ENCODE results near the gene NUDT16. TPM values are rescaled to one million over a fixed set of nuclear protein-coding genes. Genes with fewer than 3 reads are reported as not detected.

NUDT16 gene
- total RNA-seq, 4 donors from 2014 or later: 10.4 to 19.7 (median 12.5) TPM

DNA sequence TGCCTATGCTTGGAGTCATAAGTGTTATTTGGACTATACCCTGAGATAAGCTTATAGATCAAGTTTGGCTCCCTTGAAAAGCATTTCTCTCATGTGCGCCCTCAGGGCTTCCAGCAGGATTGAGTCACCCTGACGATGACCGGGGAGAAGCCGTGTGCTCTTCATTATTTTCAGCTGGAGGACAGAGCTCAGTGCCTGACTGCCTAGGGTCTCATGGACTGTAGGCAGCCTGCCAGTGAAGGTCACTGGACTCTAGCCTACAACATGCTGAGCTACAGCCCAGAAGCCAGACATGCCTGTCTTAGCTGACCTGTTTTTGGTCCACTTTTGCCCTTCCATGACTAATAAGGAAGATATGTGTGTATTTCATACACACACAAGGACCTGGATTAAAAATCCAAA is 31.6 kb upstream of the NUDT16 start:
- 41 to 51% methylated on average over 4 of the region's 4 CpGs for WGBS, 2 donors
- intact Hi-C loops (cut with DNase I; ENCODE audit: low total_unique reads): no loop called here
- TF ChIP-seq POLR2A (IDR thresholded peaks at IDR 0.05) (no peak), CTCF (IDR thresholded peaks at IDR 0.05) (no peak)

DNA sequence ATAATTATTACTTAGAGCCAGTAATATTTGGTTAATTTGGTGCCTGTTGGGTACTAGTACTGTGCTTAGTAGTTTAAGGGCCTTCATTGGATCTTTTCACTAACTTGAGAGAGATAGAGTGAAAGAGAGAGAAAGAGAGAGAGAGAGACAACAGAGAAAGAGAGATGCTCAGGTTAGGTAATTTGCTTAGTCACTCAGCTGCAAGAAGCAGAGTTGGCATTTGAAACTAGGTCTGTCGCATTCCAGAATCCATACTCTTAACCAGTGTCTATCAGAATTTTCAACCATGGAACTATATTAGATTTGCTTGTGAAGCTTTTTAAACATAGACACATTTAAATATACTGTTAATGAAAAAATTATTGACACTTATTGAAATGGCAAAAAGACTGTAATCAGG is 31.1 kb upstream of the NUDT16 start:
- DNase-seq (ENCODE audit: low spot score in 2 of 2): no peak
- 62 to 92% methylated on average over 1 of the region's 1 CpG for WGBS, 2 donors
- intact Hi-C loops (cut with DNase I; ENCODE audit: low total_unique reads): no loop called here
- TF ChIP-seq POLR2A (IDR thresholded peaks at IDR 0.05) (no peak), CTCF (IDR thresholded peaks at IDR 0.05) (no peak)
- no peak overlapping the region for H3K4me3 ChIP-seq (ENCODE audit: low read depth, poor library complexity, severe bottlenecking)

More for the DNA sequence above, 31.6 kb upstream of the NUDT16 start:
- H3K4me3 ChIP-seq (ENCODE audit: low read depth, poor library complexity, severe bottlenecking): no peak overlapping the region
- no peak for DNase-seq (ENCODE audit: low spot score in 2 of 2)

GRCh38 chr3:131353016-131353877 is 28.3 kb upstream of the NUDT16 start:
- TF ChIP-seq CTCF (IDR thresholded peaks at IDR 0.05): no peak
- no peak for TF ChIP-seq POLR2A (IDR thresholded peaks at IDR 0.05)
- H3K4me3 ChIP-seq (ENCODE audit: low read depth, poor library complexity, severe bottlenecking): no peak overlapping the region
- intact Hi-C loops (cut with DNase I; ENCODE audit: low total_unique reads): no loop called here
- DNase-seq (ENCODE audit: low spot score in 2 of 2): no peak
- 80 to 82% methylated on average over 2 of the region's 2 CpGs for WGBS, 2 donors

- intact Hi-C loops (cut with DNase I; ENCODE audit: low total_unique reads): no loop called here
- H3K4me3 ChIP-seq (ENCODE audit: low read depth, poor library complexity, severe bottlenecking): no peak overlapping the region
- no peak for TF ChIP-seq POLR2A (IDR thresholded peaks at IDR 0.05)
- TF ChIP-seq CTCF (IDR thresholded peaks at IDR 0.05): no peak
- no peak for DNase-seq (ENCODE audit: low spot score in 2 of 2)
- 66 to 70% methylated on average over 2 of the region's 2 CpGs for WGBS, 2 donors
Measured at GRCh38 chr3:131353986-131354385, 27.6 kb upstream of the NUDT16 start.

DNA sequence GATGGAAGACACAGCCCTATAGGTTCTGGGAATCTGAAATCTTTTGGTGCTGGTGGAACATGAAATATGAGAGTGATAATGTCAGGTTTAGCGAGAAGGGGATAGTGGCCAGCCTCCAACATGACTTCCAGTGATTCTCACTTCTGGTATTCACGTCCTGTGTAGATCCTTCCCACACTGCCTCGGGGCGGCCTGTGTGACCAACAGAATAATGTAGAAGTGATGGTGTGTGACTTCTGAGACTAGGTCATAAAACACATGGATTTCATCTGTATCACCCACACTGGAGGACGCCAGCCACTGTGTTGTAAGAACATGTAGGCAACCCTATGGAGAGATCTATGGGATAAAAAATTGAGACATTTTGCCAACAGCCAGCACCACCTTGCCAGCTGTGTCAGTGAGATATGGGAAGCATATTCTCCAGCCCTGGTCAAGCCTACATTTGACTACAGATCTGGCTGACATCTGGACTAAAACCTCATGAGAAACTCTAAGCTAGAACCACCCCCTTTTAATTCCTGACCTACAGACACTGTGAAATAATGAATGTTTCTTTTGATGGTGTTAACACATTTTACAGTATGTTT is 25.5 kb upstream of the NUDT16 start:
- intact Hi-C loops (cut with DNase I; ENCODE audit: low total_unique reads): no loop called here
- no peak for TF ChIP-seq CTCF (IDR thresholded peaks at IDR 0.05)
- TF ChIP-seq POLR2A (IDR thresholded peaks at IDR 0.05): no peak
- no peak overlapping the region for H3K4me3 ChIP-seq (ENCODE audit: low read depth, poor library complexity, severe bottlenecking)
- no peak for DNase-seq (ENCODE audit: low spot score in 2 of 2)
- 72 to 81% methylated on average over 5 of the region's 5 CpGs for WGBS, 2 donors

All from lower leg skin (tissue), 4 donors.